SK-N-MC (cell line): ENCODE results near the gene DPYD.
"Not testable (repeated sequence)": the region's sequence is repeated elsewhere in the genome, so short reads cannot be mapped to it uniquely, and the experiment has no call there.

Experiments
- DNase-seq: peaks from one replicate; pipeline ENCODE4 v3.0.0-alpha.2; 2011; ENCODE audit warnings: low read depth, low spot score
- H3K27ac ChIP-seq: fragments of 200-600 bp; sonication (generic); 2 replicates; pipeline ENCODE4 v1.5.1; 2016; ENCODE audit warnings: mixed run types
- H3K36me3 ChIP-seq: fragments of 200-600 bp; sonication (generic); 2 replicates; pipeline ENCODE4 v1.6.1; 2017; ENCODE audit warnings: antibody characterized with exemption, low read length, mixed read lengths; ENCODE audit not compliant: insufficient read depth
- H3K4me3 ChIP-seq: fragments of 200-600 bp; sonication (generic); 2 replicates; pipeline ENCODE4 v1.5.1; 2016
- H3K9ac ChIP-seq: fragments of 200-600 bp; sonication (generic); 2 replicates; pipeline ENCODE4 v1.8.0; 2017; ENCODE audit warnings: mixed run types, mixed read lengths; ENCODE audit not compliant: insufficient read length
- H3K9me3 ChIP-seq: fragments of 200-600 bp; sonication (generic); 2 replicates; pipeline ENCODE4 v1.6.1; 2017; ENCODE audit warnings: low read depth, mild to moderate bottlenecking, antibody characterized with exemption, low read length, moderate library complexity, mixed read lengths
- EZH2 ChIP-seq: fragments of 200-600 bp; sonication (generic); IDR thresholded peaks from one replicate; pipeline ENCODE4 v1.6.1; 2017; ENCODE audit warnings: antibody characterized with exemption
- FOXP2 ChIP-seq: optimal IDR thresholded peaks from 2 replicates; pipeline ENCODE3; 2011; ENCODE audit warnings: mild to moderate bottlenecking, moderate library complexity; ENCODE audit not compliant: insufficient read depth; ENCODE audit errors: extremely low read length, control extremely low read depth
- POLR2AphosphoS5 ChIP-seq: IDR thresholded peaks from 2 replicates; pipeline ENCODE4 v1.6.1; 2012; ENCODE audit warnings: mild to moderate bottlenecking, low read depth, low read length, borderline replicate concordance

DPYD gene

GRCh38 chr1:97243973-97244560, 676.8 kb downstream of the DPYD start:
- Histone ChIP-seq H3K9ac (no peak overlapping the region), H3K36me3 (no peaks in the 10 kb centered on the region), H3K27ac (no peak overlapping the region), H3K4me3 (no peak overlapping the region), H3K9me3 (no peaks in the 10 kb centered on the region)
- TF ChIP-seq POLR2AphosphoS5 (no peak), EZH2 (no peak), FOXP2 (no peak)
- no peak for DNase-seq

GRCh38 chr1:97238816-97239215, 682.0 kb downstream of the DPYD start:
- Histone ChIP-seq H3K9me3 (no peaks in the 10 kb centered on the region), H3K9ac (no peak overlapping the region), H3K36me3 (no peaks in the 10 kb centered on the region), H3K27ac (no peak overlapping the region), H3K4me3 (no peak overlapping the region)
- TF ChIP-seq EZH2 (no peak), FOXP2 (no peak), POLR2AphosphoS5 (no peak)
- DNase-seq: no peak

DNA sequence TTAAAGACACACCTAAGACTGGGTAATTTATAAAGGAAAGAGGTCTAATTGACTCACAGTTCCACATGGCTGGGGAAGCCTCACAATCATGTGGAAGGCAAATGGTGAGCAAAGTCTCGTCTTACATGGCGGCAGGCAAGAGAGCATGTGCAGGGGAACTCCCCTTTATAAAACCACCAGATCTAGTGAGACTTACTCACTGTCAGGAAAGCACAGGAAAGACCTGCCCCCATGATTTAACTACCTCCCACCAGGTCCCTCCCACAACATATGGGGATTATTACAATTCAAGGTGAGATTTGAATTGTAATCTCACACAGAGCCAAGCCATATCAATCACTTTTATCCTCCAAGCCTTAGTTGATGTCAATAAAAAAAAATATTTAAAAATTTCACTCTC, 689.5 kb downstream of the DPYD start:
- not testable (repeated sequence) for H3K27ac ChIP-seq, DNase-seq, H3K36me3 ChIP-seq, H3K9ac ChIP-seq, H3K9me3 ChIP-seq, H3K4me3 ChIP-seq

- H3K9ac ChIP-seq: no peak overlapping the region
- H3K4me3 ChIP-seq: no peak overlapping the region
- H3K27ac ChIP-seq: no peak overlapping the region
- H3K9me3 ChIP-seq: no peaks in the 10 kb centered on the region
- no peaks in the 10 kb centered on the region for H3K36me3 ChIP-seq
- TF ChIP-seq EZH2: no peak
- no peak for TF ChIP-seq FOXP2
- no peak for TF ChIP-seq POLR2AphosphoS5
- no peak for DNase-seq
Measured at GRCh38 chr1:97212671-97213070, 708.2 kb downstream of the DPYD start.

GRCh38 chr1:97210307-97210706, 710.5 kb downstream of the DPYD start:
- H3K27ac ChIP-seq: no peak overlapping the region
- TF ChIP-seq POLR2AphosphoS5 (no peak), FOXP2 (no peak), EZH2 (no peak)
- no peaks in the 10 kb centered on the region for H3K36me3 ChIP-seq
- no peak overlapping the region for H3K4me3 ChIP-seq
- no peaks in the 10 kb centered on the region for H3K9me3 ChIP-seq
- DNase-seq: no peak
- H3K9ac ChIP-seq: no peak overlapping the region

DNA sequence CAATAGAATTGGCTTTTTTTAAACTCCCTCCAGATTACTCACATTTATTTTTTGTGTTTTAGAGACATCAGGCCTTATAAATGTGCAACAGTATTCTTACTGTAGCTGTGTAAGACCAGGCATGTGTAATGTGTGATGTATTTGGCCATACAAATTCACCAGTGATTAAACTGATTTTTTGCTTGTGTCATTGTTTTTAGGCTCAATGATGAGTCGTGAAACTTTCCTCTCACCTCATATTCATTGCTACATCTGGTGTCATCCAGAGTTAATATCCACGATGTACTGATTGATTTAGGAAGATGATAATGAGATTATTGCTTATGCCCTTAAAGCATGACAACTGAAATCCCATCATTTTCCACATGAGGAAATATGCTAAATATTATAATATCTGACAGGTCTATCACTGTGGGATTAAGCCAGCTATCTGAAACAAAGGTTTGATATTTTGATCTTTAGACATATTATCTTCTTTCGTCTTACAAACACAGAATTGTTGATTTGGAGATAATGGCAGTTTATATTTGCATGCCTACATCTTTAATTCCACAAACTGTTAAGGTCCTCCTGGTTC, 711.4 kb downstream of the DPYD start:
- no peak for DNase-seq
- Histone ChIP-seq H3K4me3 (no peak overlapping the region), H3K36me3 (no peaks in the 10 kb centered on the region), H3K9ac (no peak overlapping the region), H3K27ac (no peak overlapping the region), H3K9me3 (no peaks in the 10 kb centered on the region)
- TF ChIP-seq POLR2AphosphoS5: no peak
- no peak for TF ChIP-seq EZH2
- no peak for TF ChIP-seq FOXP2

DNA sequence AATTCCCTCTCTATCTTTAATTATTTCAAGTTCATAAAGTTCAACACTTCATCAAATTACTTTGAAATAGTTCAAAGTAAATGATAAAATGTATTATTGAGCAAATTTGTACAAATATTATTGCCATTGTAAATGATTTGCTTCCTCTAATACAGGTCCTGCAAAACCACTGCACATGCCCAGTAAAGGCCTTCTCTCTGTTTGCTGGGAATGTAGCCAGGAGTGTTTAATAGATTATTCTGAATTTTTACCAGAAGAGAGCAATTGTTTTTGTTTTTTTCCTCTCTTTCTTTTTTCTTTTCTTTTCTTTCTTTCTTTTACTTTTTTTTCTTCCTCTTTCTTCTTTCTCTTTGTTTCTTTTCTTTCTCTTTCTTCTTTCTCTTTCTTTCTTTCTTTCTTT, 713.0 kb downstream of the DPYD start:
- no peak for TF ChIP-seq EZH2
- TF ChIP-seq FOXP2: no peak
- no peak for TF ChIP-seq POLR2AphosphoS5
- no peak for DNase-seq
- Histone ChIP-seq H3K9ac (no peak overlapping the region), H3K4me3 (no peak overlapping the region), H3K36me3 (no peaks in the 10 kb centered on the region), H3K27ac (no peak overlapping the region), H3K9me3 (no peaks in the 10 kb centered on the region)

- H3K4me3 ChIP-seq: no peak overlapping the region
- H3K9ac ChIP-seq: no peak overlapping the region
- DNase-seq: no peak
- no peaks in the 10 kb centered on the region for H3K9me3 ChIP-seq
- TF ChIP-seq POLR2AphosphoS5 (no peak), FOXP2 (no peak), EZH2 (no peak)
- no peaks in the 10 kb centered on the region for H3K36me3 ChIP-seq
- H3K27ac ChIP-seq: no peak overlapping the region
Measured at GRCh38 chr1:97204468-97204867, 716.4 kb downstream of the DPYD start.
